OCI-LY1 (cell line): ENCODE data around the gene FIBP.

Source experiments
- H2AFZ ChIP-seq: fragments of 200-600 bp; sonication (generic), shearing (Covaris generic); 2 replicates; pipeline ENCODE4 v1.6.0; 2014; ENCODE audit warnings: antibody characterized with exemption, mild to moderate bottlenecking, low read length
- H3F3A ChIP-seq: fragments of 200-600 bp; sonication (generic), shearing (Covaris generic); 2 replicates; pipeline ENCODE4 v1.6.0; 2014; ENCODE audit warnings: mild to moderate bottlenecking, antibody characterized with exemption, low read length, moderate library complexity; ENCODE audit not compliant: insufficient read depth
- H3K27ac ChIP-seq: fragments of 200-600 bp; sonication (generic); 2 replicates; pipeline ENCODE4 v1.5.1; 2014; ENCODE audit warnings: low read length, mixed run types, mild to moderate bottlenecking, low read depth; ENCODE audit not compliant: poor library complexity, severe bottlenecking
- H3K27me3 ChIP-seq: fragments of 200-600 bp; sonication (generic); 2 replicates; pipeline ENCODE4 v1.6.0; 2014; ENCODE audit warnings: antibody characterized with exemption, mild to moderate bottlenecking, low read length, moderate library complexity; ENCODE audit not compliant: insufficient read depth
- H3K36me3 ChIP-seq: fragments of 200-600 bp; sonication (generic); 2 replicates; pipeline ENCODE4 v1.6.1; 2014; ENCODE audit warnings: mild to moderate bottlenecking, antibody characterized with exemption, low read length, moderate library complexity, mixed read lengths; ENCODE audit not compliant: insufficient read depth
- H3K4me1 ChIP-seq: fragments of 200-600 bp; sonication (generic); 2 replicates; pipeline ENCODE4 v1.5.1; 2014; ENCODE audit warnings: mild to moderate bottlenecking, low read length, moderate library complexity; ENCODE audit not compliant: insufficient read depth, severe bottlenecking
- H3K4me2 ChIP-seq: fragments of 200-600 bp; sonication (generic), shearing (Covaris generic); 2 replicates; pipeline ENCODE4 v1.6.1; 2014; ENCODE audit warnings: low read length
- H3K4me3 ChIP-seq: fragments of 200-600 bp; sonication (generic); 2 replicates; pipeline ENCODE4 v1.5.1; 2014; ENCODE audit warnings: low read length, low read depth, mild to moderate bottlenecking, mixed read lengths; ENCODE audit not compliant: poor library complexity, severe bottlenecking
- H3K79me2 ChIP-seq: fragments of 200-600 bp; shearing (Covaris generic); 2 replicates; pipeline ENCODE4 v1.6.1; 2016; ENCODE audit warnings: mixed run types, low read length, mixed read lengths; ENCODE audit not compliant: insufficient read depth
- H3K9ac ChIP-seq: fragments of 200-600 bp; sonication (generic), shearing (Covaris generic); 2 replicates; pipeline ENCODE4 v1.6.1; 2014; ENCODE audit warnings: mild to moderate bottlenecking, low read length, mixed read lengths
- H3K9me2 ChIP-seq: fragments of 200-600 bp; sonication (generic), shearing (Covaris generic); 2 replicates; pipeline ENCODE4 v1.6.1; 2014; ENCODE audit warnings: low read depth, mild to moderate bottlenecking, low read length, mixed read lengths
- H3K9me3 ChIP-seq: fragments of 200-600 bp; shearing (Covaris generic); 2 replicates; pipeline ENCODE4 v1.6.1; 2014; ENCODE audit warnings: low read length, mixed read lengths
- H4K20me1 ChIP-seq: fragments of 200-600 bp; sonication (generic), shearing (Covaris generic); 2 replicates; pipeline ENCODE4 v1.6.0; 2016; ENCODE audit warnings: mild to moderate bottlenecking, low read length; ENCODE audit not compliant: insufficient read depth
- CTCF ChIP-seq: fragments of 200-600 bp; sonication (generic), shearing (Covaris generic); IDR thresholded peaks from 2 replicates; pipeline ENCODE4 v1.5.1; 2017; ENCODE audit warnings: mild to moderate bottlenecking, antibody characterized with exemption, low read length, moderate library complexity, mixed read lengths
- EZH2 ChIP-seq: fragments of 200-600 bp; sonication (generic), shearing (Covaris generic); IDR thresholded peaks from 2 replicates; pipeline ENCODE4 v1.8.0; 2017; ENCODE audit warnings: borderline replicate concordance, mixed run types, mild to moderate bottlenecking, antibody characterized with exemption, low read length, moderate library complexity, mixed read lengths

FIBP gene

GRCh38 chr11:65927904-65928397 lies 39.7 kb upstream of the FIBP start:
- no peak overlapping the region for H3K27ac ChIP-seq
- H3F3A ChIP-seq, result no peaks in the 10 kb centered on the region
- no peaks in the 10 kb centered on the region for H3K27me3 ChIP-seq
- TF ChIP-seq CTCF, result no peak
- TF ChIP-seq EZH2, result no peak
- H4K20me1 ChIP-seq, result no peaks in the 10 kb centered on the region
- H2AFZ ChIP-seq, result no peak overlapping the region
- H3K9me3 ChIP-seq, result no peaks in the 10 kb centered on the region
- H3K9me2 ChIP-seq, result no peaks in the 10 kb centered on the region
- peak overlapping the region; percentile 45 for H3K4me2 ChIP-seq
- H3K4me3 ChIP-seq, result no peak overlapping the region
- peak overlapping the region; percentile 17; the same call in 1 of the 2 replicates for H3K9ac ChIP-seq
- no peaks in the 10 kb centered on the region for H3K79me2 ChIP-seq
- H3K36me3 ChIP-seq, result no peaks in the 10 kb centered on the region
- H3K4me1 ChIP-seq, result peaks cover 13% of the 10 kb centered on the region

GRCh38 chr11:65925397-65925796 lies 37.1 kb upstream of the FIBP start:
- H4K20me1 ChIP-seq, result no peaks in the 10 kb centered on the region
- TF ChIP-seq CTCF, result no peak
- no peak for TF ChIP-seq EZH2
- no peak overlapping the region for H3K4me3 ChIP-seq
- no peaks in the 10 kb centered on the region for H3K9me3 ChIP-seq
- H3K36me3 ChIP-seq, result 0 out of 2 replicates have a peak, but pooled peaks cover 3% of the 10 kb centered on the region
- peaks cover 17% of the 10 kb centered on the region for H3K4me1 ChIP-seq
- no peaks in the 10 kb centered on the region for H3F3A ChIP-seq
- no peaks in the 10 kb centered on the region for H3K27me3 ChIP-seq
- H3K4me2 ChIP-seq, result no peak overlapping the region
- H3K79me2 ChIP-seq, result no peaks in the 10 kb centered on the region
- H3K9me2 ChIP-seq, result no peaks in the 10 kb centered on the region
- H2AFZ ChIP-seq, result no peak overlapping the region
- H3K9ac ChIP-seq, result no peak overlapping the region
- H3K27ac ChIP-seq, result no peak overlapping the region

DNA sequence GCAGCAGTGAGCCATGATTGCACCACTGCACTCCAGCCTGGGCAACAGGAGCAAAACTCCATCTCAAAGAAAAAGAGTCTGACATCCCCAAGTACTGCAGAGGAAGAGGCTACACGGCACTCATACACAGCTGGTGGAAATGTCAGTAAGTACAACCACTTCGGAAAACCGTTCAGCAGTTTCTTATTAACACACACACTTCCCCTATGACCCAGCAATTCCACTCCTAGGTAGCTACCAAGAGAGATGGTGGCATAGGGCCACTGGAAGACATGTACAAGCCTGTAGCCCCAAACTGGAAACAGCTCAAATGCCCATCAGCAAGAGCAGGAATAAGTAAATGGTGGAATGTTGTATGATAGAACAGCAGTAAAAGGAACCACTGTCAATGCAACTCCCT lies 34.3 kb upstream of the FIBP start:
- no peaks in the 10 kb centered on the region for H3K27me3 ChIP-seq
- no peak overlapping the region for H3K27ac ChIP-seq
- TF ChIP-seq CTCF (no peak), EZH2 (no peak)
- H3K9me2 ChIP-seq, result no peaks in the 10 kb centered on the region
- H3K4me2 ChIP-seq, result no peak overlapping the region
- H3F3A ChIP-seq, result no peaks in the 10 kb centered on the region
- H3K36me3 ChIP-seq, result 0 out of 2 replicates have a peak, but pooled peaks cover 3% of the 10 kb centered on the region
- peaks cover 21% of the 10 kb centered on the region for H3K4me1 ChIP-seq
- H3K9me3 ChIP-seq, result no peaks in the 10 kb centered on the region
- no peak overlapping the region for H3K4me3 ChIP-seq
- H3K9ac ChIP-seq, result no peak overlapping the region
- H3K79me2 ChIP-seq, result no peaks in the 10 kb centered on the region
- H2AFZ ChIP-seq, result no peak overlapping the region
- no peaks in the 10 kb centered on the region for H4K20me1 ChIP-seq
